ENCODE data around the gene HABP2.
A peak's percentile ranks its signal among the peaks of the same experiment; 100 is the strongest.

- TF ChIP-seq, protein P1, sequence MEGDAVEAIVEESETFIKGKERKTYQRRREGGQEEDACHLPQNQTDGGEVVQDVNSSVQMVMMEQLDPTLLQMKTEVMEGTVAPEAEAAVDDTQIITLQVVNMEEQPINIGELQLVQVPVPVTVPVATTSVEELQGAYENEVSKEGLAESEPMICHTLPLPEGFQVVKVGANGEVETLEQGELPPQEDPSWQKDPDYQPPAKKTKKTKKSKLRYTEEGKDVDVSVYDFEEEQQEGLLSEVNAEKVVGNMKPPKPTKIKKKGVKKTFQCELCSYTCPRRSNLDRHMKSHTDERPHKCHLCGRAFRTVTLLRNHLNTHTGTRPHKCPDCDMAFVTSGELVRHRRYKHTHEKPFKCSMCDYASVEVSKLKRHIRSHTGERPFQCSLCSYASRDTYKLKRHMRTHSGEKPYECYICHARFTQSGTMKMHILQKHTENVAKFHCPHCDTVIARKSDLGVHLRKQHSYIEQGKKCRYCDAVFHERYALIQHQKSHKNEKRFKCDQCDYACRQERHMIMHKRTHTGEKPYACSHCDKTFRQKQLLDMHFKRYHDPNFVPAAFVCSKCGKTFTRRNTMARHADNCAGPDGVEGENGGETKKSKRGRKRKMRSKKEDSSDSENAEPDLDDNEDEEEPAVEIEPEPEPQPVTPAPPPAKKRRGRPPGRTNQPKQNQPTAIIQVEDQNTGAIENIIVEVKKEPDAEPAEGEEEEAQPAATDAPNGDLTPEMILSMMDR (IDR thresholded peaks at IDR 0.05; ENCODE audit: insufficient read depth, low read length, poor library complexity, severe bottlenecking), result peak; percentile 78
- TF ChIP-seq EZH2phosphoT487 (conservative IDR thresholded peaks at IDR 0.05; ENCODE audit: low read length), result no peak
Observed at GRCh38 chr10:113563306-113564088, 10.6 kb downstream of the HABP2 start.
